GM12878 (cell line): ENCODE results near the gene GMPPA. TPM values are rescaled to one million over a fixed set of nuclear protein-coding genes. Genes with fewer than 3 reads are reported as not detected.

Experiments used
- ATAC-seq: fragments of 200-7000 bp; cut with Tn5 transposase; 3 replicates; pipeline ENCODE4 v1.9.1; 2020; ENCODE audit warnings: mild to moderate bottlenecking, moderate library complexity
- BruUV-seq: library from RNA; stranded (reverse); fragments of 400-500 nt; replicated peaks from 2 replicates; lab custom pipeline; 2021; lab: Mats Ljungman, UMichigan
- CTCF ChIA-PET: fragments of 300-600 bp; sonication (Branson Sonifier 250); formaldehyde crosslinking; extraction: SDS; loops from one replicate; lab custom pipeline; 2021; ENCODE audit warnings: inconsistent platforms; lab: Yijun Ruan, JAX
- POLR2A ChIA-PET: fragments of 350-600 bp; formaldehyde crosslinking; extraction: SDS; loops from one replicate; lab custom pipeline; 2021; ENCODE audit warnings: inconsistent platforms; lab: Charles Lee
- RAD21 ChIA-PET: fragments of 300-600 bp; sonication (Branson Sonifier 250); formaldehyde crosslinking; loops from one replicate; lab custom pipeline; 2023; ENCODE audit warnings: antibody characterized with exemption; ENCODE audit not compliant: unreplicated experiment; lab: Charles Lee
- SMC1A ChIA-PET: fragments of 300-600 bp; sonication (Branson Sonifier 250); formaldehyde crosslinking; loops from one replicate; lab custom pipeline; 2023; ENCODE audit not compliant: unreplicated experiment, uncharacterized antibody; lab: Charles Lee
- DNase-seq: peaks from one replicate; pipeline ENCODE4 v3.0.0-alpha.2; 2011; ENCODE audit warnings: low read depth, low spot score
- FAIRE-seq: peaks from 3 replicates; lab custom pipeline; 2011; peaks lifted over from hg19 to GRCh38; lab: Jason Lieb, UNC
- H2AFZ ChIP-seq: 2 replicates; pipeline ENCODE4 v1.6.0; 2011; ENCODE audit warnings: low read depth, low read length, control low read depth; ENCODE audit not compliant: control insufficient read depth
- H3K27ac ChIP-seq: 2 replicates; pipeline ENCODE4 v1.5.1; 2011; ENCODE audit warnings: control low read depth; ENCODE audit not compliant: control insufficient read depth, insufficient read depth
- H3K27me3 ChIP-seq, 2 experiments: replicated peaks in 1 of 2; 2 replicates each; pipeline versions ENCODE4 v1.6.0 to v1.6.1; 2011; ENCODE audit warnings: low read length in 1 of 2; ENCODE audit not compliant: control insufficient read depth in 2 of 2, insufficient read depth in 2 of 2
- H3K36me3 ChIP-seq, 2 experiments: 2 replicates each; pipeline ENCODE4 v1.5.1; 2011; ENCODE audit warnings: low read length in 1 of 2; ENCODE audit not compliant: control insufficient read depth in 2 of 2, insufficient read depth in 2 of 2
- H3K4me1 ChIP-seq: 2 replicates; pipeline ENCODE4 v1.6.1; 2011; ENCODE audit warnings: mild to moderate bottlenecking, low read length, moderate library complexity, mixed read lengths; ENCODE audit not compliant: control insufficient read depth, insufficient read depth
- H3K4me2 ChIP-seq: 2 replicates; pipeline ENCODE4 v1.6.0; 2011; ENCODE audit warnings: control low read depth; ENCODE audit not compliant: control insufficient read depth, insufficient read depth
- H3K4me3 ChIP-seq: fragments of 200-600 bp; sonication (generic); 2 replicates; pipeline ENCODE4 v1.5.1; 2016
- H3K79me2 ChIP-seq: 2 replicates; pipeline ENCODE4 v1.6.0; 2011; ENCODE audit warnings: low read length; ENCODE audit not compliant: control insufficient read depth, insufficient read depth
- H3K9ac ChIP-seq: 2 replicates; pipeline ENCODE4 v1.8.0; 2011; ENCODE audit warnings: low read length, control low read depth, mixed read lengths; ENCODE audit not compliant: control insufficient read depth, insufficient read depth
- H3K9me3 ChIP-seq: replicated peaks from 3 replicates; pipeline ENCODE4 v1.5.1; 2011; ENCODE audit warnings: mild to moderate bottlenecking, low read length; ENCODE audit not compliant: control insufficient read depth, insufficient read depth
- H4K20me1 ChIP-seq: 2 replicates; pipeline ENCODE4 v1.6.0; 2011; ENCODE audit not compliant: control insufficient read depth, insufficient read depth
- CHD4 ChIP-seq: fragments of 200-600 bp; sonication (generic); IDR thresholded peaks from 2 replicates; pipeline ENCODE4 v1.6.1; 2016; ENCODE audit warnings: mild to moderate bottlenecking
- KDM1A ChIP-seq: fragments of 200-600 bp; sonication (generic); IDR thresholded peaks from 2 replicates; pipeline ENCODE4 v1.6.1; 2016; ENCODE audit warnings: borderline replicate concordance
- MAX ChIP-seq: IDR thresholded peaks from 2 replicates; pipeline ENCODE4 v1.6.1; 2012; ENCODE audit warnings: low read depth, low read length, improper control_type of control experiment
- MEF2B ChIP-seq: fragments of 450-650 bp; IDR thresholded peaks from 2 replicates; pipeline ENCODE4 v1.6.1; 2018; ENCODE audit warnings: mild to moderate bottlenecking, moderate library complexity; ENCODE audit not compliant: partially characterized antibody, poor library complexity, severe bottlenecking
- MXI1 ChIP-seq: fragments of 150-350 bp; IDR thresholded peaks from 2 replicates; pipeline ENCODE4 v1.6.1; 2011; ENCODE audit warnings: low read depth, mild to moderate bottlenecking, inconsistent platforms, low read length, improper control_type of control experiment
- NFYA ChIP-seq: IDR thresholded peaks from 2 replicates; pipeline ENCODE4 v1.6.1; 2011; ENCODE audit warnings: low read depth, mild to moderate bottlenecking, low read length, improper control_type of control experiment, borderline replicate concordance
- PAX8 ChIP-seq: fragments of 450-650 bp; IDR thresholded peaks from 2 replicates; pipeline ENCODE4 v1.6.1; 2017; ENCODE audit warnings: mild to moderate bottlenecking, moderate library complexity
- RAD21 ChIP-seq: IDR thresholded peaks from 2 replicates; pipeline ENCODE4 v1.6.1; 2011; ENCODE audit warnings: mild to moderate bottlenecking, low read depth, low read length, moderate library complexity; ENCODE audit not compliant: insufficient read depth
- RBBP5 ChIP-seq: fragments of 200-600 bp; sonication (generic); conservative IDR thresholded peaks from 2 replicates; pipeline ENCODE4 v1.6.1; 2016
- SMAD5 ChIP-seq: IDR thresholded peaks from 2 replicates; pipeline ENCODE4 v1.6.1; 2016; ENCODE audit warnings: antibody characterized with exemption, low read depth
- SUZ12 ChIP-seq: fragments of 200-600 bp; sonication (generic); IDR thresholded peaks from one replicate; pipeline ENCODE4 v1.6.1; 2018; ENCODE audit warnings: antibody characterized with exemption, mild to moderate bottlenecking; ENCODE audit not compliant: unreplicated experiment
- TARDBP ChIP-seq: IDR thresholded peaks from 2 replicates; pipeline ENCODE4 v1.6.1; 2016; ENCODE audit warnings: borderline replicate concordance
- YY1 ChIP-seq: IDR thresholded peaks from 2 replicates; pipeline ENCODE4 v1.6.1; 2011; ENCODE audit warnings: low read depth, mild to moderate bottlenecking, low read length
- ZNF207 ChIP-seq: fragments of 450-650 bp; IDR thresholded peaks from 2 replicates; pipeline ENCODE4 v1.6.1; 2014; ENCODE audit warnings: antibody characterized with exemption, mild to moderate bottlenecking, borderline replicate concordance
- WGBS: methylation state at CpG from one replicate; pipeline ENCODE4 v1.1.6; 2016; ENCODE audit warnings: low lambda C conversion rate; ENCODE audit not compliant: insufficient replicate concordance, insufficient coverage; ENCODE audit errors: missing lambda C conversion rate; 5-methylcytosine and 5-hydroxymethylcytosine counted together
- in situ Hi-C: fragments of 300-500 bp; cut with MboI; formaldehyde crosslinking; loops from 9 replicates; pipeline ENCODE4 v1.14.3; 2018; ENCODE audit warnings: mixed read lengths
- intact Hi-C: fragments of 100-400 bp; cut with micrococcal nuclease; formaldehyde crosslinking; loops from one replicate; pipeline ENCODE4 v1.14.2; 2022; ENCODE audit not compliant: unreplicated experiment
- polyA plus RNA-seq, 11 experiments: library from polyadenylated mRNA; depleted of rRNA in 4 of 11; unstranded in 6 of 11; stranded (reverse) in 5 of 11; fragments of >200 nt; fragmentation: Nextera tagmentation in 4 of 11; fragmentation: Illumina TruSeq in 1 of 11; extraction: Ambion mirVana in 4 of 11; extraction: Trizol in 1 of 11; gene quantifications; 1 replicate in 1 of 11; 2 replicates in 10 of 11; pipeline versions ENCODE4 v1.2.1 to v1.2.3, GENCODE V29; 2011 to 2016; ENCODE audit warnings: inconsistent platforms in 2 of 11, missing spikeins in 2 of 11, low read depth in 1 of 11
- total RNA-seq, 4 experiments: library from RNA; depleted of rRNA in 3 of 4; stranded (reverse); fragments of >200 nt in 3 of 4; fragmentation: Illumina TruSeq in 1 of 4; extraction: Trizol in 1 of 4; gene quantifications; 2 replicates each; pipeline versions ENCODE4 v1.2.1 to v1.2.3, GENCODE V29; 2013 to 2021
- TF ChIP-seq, protein P1 (sequence below): IDR thresholded peaks from 2 replicates; pipeline ENCODE4 v1.6.1; 2011; ENCODE audit warnings: borderline replicate concordance, low read depth, mild to moderate bottlenecking, moderate library complexity, low read length; ENCODE audit not compliant: insufficient read depth, poor library complexity, severe bottlenecking
- TF ChIP-seq, protein P2 (sequence below): fragments of 450-650 bp; IDR thresholded peaks from 2 replicates; pipeline ENCODE4 v1.6.1; 2018; ENCODE audit warnings: borderline replicate concordance, mild to moderate bottlenecking; ENCODE audit not compliant: partially characterized antibody
- TF ChIP-seq, protein P3 (sequence below): IDR thresholded peaks from 2 replicates; pipeline ENCODE4 v1.6.1; 2012; ENCODE audit warnings: low read depth, low read length, improper control_type of control experiment

Gene GMPPA
- total and polyA plus RNA-seq, 10 of the 15 experiments (the other 5 are each of a cell fraction or from before 2014, with no cell fraction given) = 1.9 to 83.2 (median 45.0) TPM

GRCh38 chr2:219468410-219469185 lies 30.1 kb upstream of the GMPPA start:
- in situ Hi-C loops = no loop called here
- H3K79me2 ChIP-seq = no peaks in the 10 kb centered on the region
- FAIRE-seq (no peak), DNase-seq (no peak), ATAC-seq (no peak)
- no peaks in the 10 kb centered on the region for H3K36me3 ChIP-seq
- no peaks in the 10 kb centered on the region for H3K27me3 ChIP-seq
- TF ChIP-seq KDM1A = no peak
- TF ChIP-seq RAD21 = no peak
- no peak for TF ChIP-seq SMAD5
- TF ChIP-seq, protein P1, sequence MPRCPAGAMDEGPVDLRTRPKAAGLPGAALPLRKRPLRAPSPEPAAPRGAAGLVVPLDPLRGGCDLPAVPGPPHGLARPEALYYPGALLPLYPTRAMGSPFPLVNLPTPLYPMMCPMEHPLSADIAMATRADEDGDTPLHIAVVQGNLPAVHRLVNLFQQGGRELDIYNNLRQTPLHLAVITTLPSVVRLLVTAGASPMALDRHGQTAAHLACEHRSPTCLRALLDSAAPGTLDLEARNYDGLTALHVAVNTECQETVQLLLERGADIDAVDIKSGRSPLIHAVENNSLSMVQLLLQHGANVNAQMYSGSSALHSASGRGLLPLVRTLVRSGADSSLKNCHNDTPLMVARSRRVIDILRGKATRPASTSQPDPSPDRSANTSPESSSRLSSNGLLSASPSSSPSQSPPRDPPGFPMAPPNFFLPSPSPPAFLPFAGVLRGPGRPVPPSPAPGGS = no peak
- no peak for TF ChIP-seq MEF2B
- TF ChIP-seq ZNF207 = no peak
- TF ChIP-seq, protein P2, sequence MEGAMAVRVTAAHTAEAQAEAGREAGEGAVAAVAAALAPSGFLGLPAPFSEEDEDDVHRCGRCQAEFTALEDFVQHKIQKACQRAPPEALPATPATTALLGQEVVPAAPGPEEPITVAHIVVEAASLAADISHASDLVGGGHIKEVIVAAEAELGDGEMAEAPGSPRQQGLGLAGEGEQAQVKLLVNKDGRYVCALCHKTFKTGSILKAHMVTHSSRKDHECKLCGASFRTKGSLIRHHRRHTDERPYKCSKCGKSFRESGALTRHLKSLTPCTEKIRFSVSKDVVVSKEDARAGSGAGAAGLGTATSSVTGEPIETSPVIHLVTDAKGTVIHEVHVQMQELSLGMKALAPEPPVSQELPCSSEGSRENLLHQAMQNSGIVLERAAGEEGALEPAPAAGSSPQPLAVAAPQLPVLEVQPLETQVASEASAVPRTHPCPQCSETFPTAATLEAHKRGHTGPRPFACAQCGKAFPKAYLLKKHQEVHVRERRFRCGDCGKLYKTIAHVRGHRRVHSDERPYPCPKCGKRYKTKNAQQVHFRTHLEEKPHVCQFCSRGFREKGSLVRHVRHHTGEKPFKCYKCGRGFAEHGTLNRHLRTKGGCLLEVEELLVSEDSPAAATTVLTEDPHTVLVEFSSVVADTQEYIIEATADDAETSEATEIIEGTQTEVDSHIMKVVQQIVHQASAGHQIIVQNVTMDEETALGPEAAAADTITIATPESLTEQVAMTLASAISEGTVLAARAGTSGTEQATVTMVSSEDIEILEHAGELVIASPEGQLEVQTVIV = no peak
- TF ChIP-seq CHD4 = no peak
- TF ChIP-seq SUZ12 = no peak
- TF ChIP-seq, protein P3, sequence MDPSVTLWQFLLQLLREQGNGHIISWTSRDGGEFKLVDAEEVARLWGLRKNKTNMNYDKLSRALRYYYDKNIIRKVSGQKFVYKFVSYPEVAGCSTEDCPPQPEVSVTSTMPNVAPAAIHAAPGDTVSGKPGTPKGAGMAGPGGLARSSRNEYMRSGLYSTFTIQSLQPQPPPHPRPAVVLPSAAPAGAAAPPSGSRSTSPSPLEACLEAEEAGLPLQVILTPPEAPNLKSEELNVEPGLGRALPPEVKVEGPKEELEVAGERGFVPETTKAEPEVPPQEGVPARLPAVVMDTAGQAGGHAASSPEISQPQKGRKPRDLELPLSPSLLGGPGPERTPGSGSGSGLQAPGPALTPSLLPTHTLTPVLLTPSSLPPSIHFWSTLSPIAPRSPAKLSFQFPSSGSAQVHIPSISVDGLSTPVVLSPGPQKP = no peak
- no peak for TF ChIP-seq MXI1
- TF ChIP-seq YY1 = no peak
- TF ChIP-seq MAX = no peak
- TF ChIP-seq RBBP5 = no peak
- no peak for TF ChIP-seq NFYA
- TF ChIP-seq TARDBP = no peak
- no peak for TF ChIP-seq PAX8
- no peaks in the 10 kb centered on the region for H3K4me1 ChIP-seq
- no peak overlapping the region for H3K27ac ChIP-seq
- ChIA-PET CTCF (no interaction called here), POLR2A (no interaction called here), RAD21 (no interaction called here), SMC1A (no interaction called here)
- WGBS = 32% methylated on average over 23 of the region's 23 CpGs
- intact Hi-C loops = no loop called here
- H4K20me1 ChIP-seq = no peaks in the 10 kb centered on the region
- H3K9ac ChIP-seq = no peak overlapping the region
- no peak overlapping the region for H2AFZ ChIP-seq
- H3K4me2 ChIP-seq = no peak overlapping the region
- no TSS peak for BruUV-seq
- H3K4me3 ChIP-seq = no peak overlapping the region
- H3K9me3 ChIP-seq = no peaks in the 10 kb centered on the region
